BLaER1 treated with 17β-estradiol and CSF1 and Interleukin-3, amounts not matched to agents 10 nM and 100 nM (cell line): ENCODE measurements around the gene FGG.
"Not testable (repeated sequence)": the region's sequence is repeated elsewhere in the genome, so short reads cannot be mapped to it uniquely, and the experiment has no call there.

Source experiments
- H3K27ac ChIP-seq, 11 experiments: shearing (Covaris generic); formaldehyde crosslinking; 2 replicates each; pipeline ENCODE4 v1.8.1; 2022
- H3K27me3 ChIP-seq, 11 experiments: shearing (Covaris generic); formaldehyde crosslinking; 2 replicates each; pipeline ENCODE4 v1.8.1; 2022
- H3K36me3 ChIP-seq, 11 experiments: shearing (Covaris generic); formaldehyde crosslinking; 2 replicates each; pipeline ENCODE4 v1.8.1; 2022
- H3K4me1 ChIP-seq, 10 experiments: shearing (Covaris generic); formaldehyde crosslinking; 2 replicates each; pipeline ENCODE4 v1.8.1; 2022
- H3K4me2 ChIP-seq, 11 experiments: shearing (Covaris generic); formaldehyde crosslinking; 2 replicates each; pipeline ENCODE4 v1.8.1; 2022
- H3K4me3 ChIP-seq, 10 experiments: shearing (Covaris generic); formaldehyde crosslinking; 2 replicates each; pipeline ENCODE4 v1.8.1; 2022
- H3K9ac ChIP-seq, 11 experiments: shearing (Covaris generic); formaldehyde crosslinking; 2 replicates each; pipeline ENCODE4 v1.8.1; 2022
- H3K9me3 ChIP-seq, 11 experiments: shearing (Covaris generic); formaldehyde crosslinking; replicated peaks in 1 of 11; 2 replicates each; pipeline ENCODE4 v1.8.1; 2022
- H4K20me1 ChIP-seq, 11 experiments: shearing (Covaris generic); formaldehyde crosslinking; 2 replicates each; pipeline ENCODE4 v1.8.1; 2022
- Cebpa-rat ChIP-seq, 11 experiments: shearing (Covaris generic); IDR thresholded peaks; 2 replicates each; pipeline ENCODE4 v1.8.1; 2022

FGG gene

GRCh38 chr4:154603033-154603943, 9.2 kb downstream of the FGG start:
- H3K4me3 ChIP-seq = no peak overlapping the region
- no peaks in the 10 kb centered on the region for H3K27me3 ChIP-seq
- H3K4me2 ChIP-seq = no peak overlapping the region
- no peaks in the 10 kb centered on the region for H3K9me3 ChIP-seq
- no peak for TF ChIP-seq Cebpa-rat (IDR thresholded peaks at IDR 0.05)
- no peaks in the 10 kb centered on the region for H4K20me1 ChIP-seq
- no peak overlapping the region for H3K27ac ChIP-seq
- H3K9ac ChIP-seq = no peak overlapping the region
- no peaks in the 10 kb centered on the region for H3K4me1 ChIP-seq
- no peaks in the 10 kb centered on the region for H3K36me3 ChIP-seq

GRCh38 chr4:154602404-154603020, 9.9 kb downstream of the FGG start:
- TF ChIP-seq Cebpa-rat (IDR thresholded peaks at IDR 0.05) = no peak
- no peak overlapping the region for H3K9ac ChIP-seq
- H3K36me3 ChIP-seq = no peaks in the 10 kb centered on the region
- H3K27me3 ChIP-seq = no peaks in the 10 kb centered on the region
- H3K9me3 ChIP-seq = no peaks in the 10 kb centered on the region
- no peaks in the 10 kb centered on the region for H4K20me1 ChIP-seq
- H3K4me3 ChIP-seq = no peak overlapping the region
- H3K27ac ChIP-seq = no peak overlapping the region
- no peak overlapping the region for H3K4me2 ChIP-seq
- no peaks in the 10 kb centered on the region for H3K4me1 ChIP-seq

GRCh38 chr4:154597798-154598774, 14.4 kb downstream of the FGG start:
- no peak for TF ChIP-seq Cebpa-rat (IDR thresholded peaks at IDR 0.05)
- no peaks in the 10 kb centered on the region for H3K4me1 ChIP-seq

GRCh38 chr4:154597281-154597680, 15.2 kb downstream of the FGG start:
- H3K9ac ChIP-seq, H3K4me3 ChIP-seq, H3K36me3 ChIP-seq, H3K9me3 ChIP-seq, H3K27ac ChIP-seq, H3K4me2 ChIP-seq, H3K4me1 ChIP-seq, H3K27me3 ChIP-seq, H4K20me1 ChIP-seq: not testable (repeated sequence)

More at GRCh38 chr4:154597798-154598774, 14.4 kb downstream of the FGG start:
- no peaks in the 10 kb centered on the region for H3K9me3 ChIP-seq
- H3K27ac ChIP-seq = no peak overlapping the region
- H4K20me1 ChIP-seq = no peaks in the 10 kb centered on the region
- no peak overlapping the region for H3K4me3 ChIP-seq
- H3K36me3 ChIP-seq = no peaks in the 10 kb centered on the region
- no peak overlapping the region for H3K4me2 ChIP-seq
- no peaks in the 10 kb centered on the region for H3K27me3 ChIP-seq
- no peak overlapping the region for H3K9ac ChIP-seq

GRCh38 chr4:154595807-154596206, 16.6 kb downstream of the FGG start:
- H4K20me1 ChIP-seq = no peaks in the 10 kb centered on the region
- H3K9ac ChIP-seq = no peak overlapping the region
- H3K27me3 ChIP-seq = no peaks in the 10 kb centered on the region
- H3K4me2 ChIP-seq = no peak overlapping the region
- H3K9me3 ChIP-seq = no peaks in the 10 kb centered on the region
- no peak overlapping the region for H3K27ac ChIP-seq
- no peak for TF ChIP-seq Cebpa-rat (IDR thresholded peaks at IDR 0.05)
- no peak overlapping the region for H3K4me3 ChIP-seq
- H3K36me3 ChIP-seq = no peaks in the 10 kb centered on the region
- no peaks in the 10 kb centered on the region for H3K4me1 ChIP-seq

GRCh38 chr4:154594343-154594742, 18.1 kb downstream of the FGG start:
- not testable (repeated sequence) for H3K4me1 ChIP-seq

GRCh38 chr4:154593868-154594267, 18.6 kb downstream of the FGG start:
- Histone ChIP-seq H3K27ac (no peak overlapping the region), H3K4me3 (no peak overlapping the region), H3K4me1 (no peaks in the 10 kb centered on the region), H4K20me1 (no peaks in the 10 kb centered on the region), H3K9me3 (no peaks in the 10 kb centered on the region), H3K4me2 (no peak overlapping the region), H3K27me3 (no peaks in the 10 kb centered on the region), H3K9ac (no peak overlapping the region), H3K36me3 (no peaks in the 10 kb centered on the region)
- no peak for TF ChIP-seq Cebpa-rat (IDR thresholded peaks at IDR 0.05)

More at GRCh38 chr4:154594343-154594742, 18.1 kb downstream of the FGG start:
- H3K36me3 ChIP-seq, H3K27me3 ChIP-seq, H3K4me2 ChIP-seq, H4K20me1 ChIP-seq, H3K4me3 ChIP-seq, H3K27ac ChIP-seq, H3K9me3 ChIP-seq, H3K9ac ChIP-seq: not testable (repeated sequence)

GRCh38 chr4:154591890-154592289, 20.6 kb downstream of the FGG start:
- H3K4me3 ChIP-seq = no peak overlapping the region
- no peak for TF ChIP-seq Cebpa-rat (IDR thresholded peaks at IDR 0.05)
- H3K27ac ChIP-seq = no peak overlapping the region
- H3K9ac ChIP-seq = no peak overlapping the region
- no peaks in the 10 kb centered on the region for H3K27me3 ChIP-seq
- H3K36me3 ChIP-seq = no peaks in the 10 kb centered on the region
- no peaks in the 10 kb centered on the region for H3K9me3 ChIP-seq
- H4K20me1 ChIP-seq = no peaks in the 10 kb centered on the region
- no peak overlapping the region for H3K4me2 ChIP-seq
- no peaks in the 10 kb centered on the region for H3K4me1 ChIP-seq

GRCh38 chr4:154590329-154591006, 22.0 kb downstream of the FGG start, which contains the start of gene FGA:
TSS of gene FGA (minus strand) at chr4:154590742. CDS start at chr4:154590687, 55 bp downstream.
- Histone ChIP-seq H3K9ac (no peak within 1 kb of the TSS), H3K4me2 (no peak within 1 kb of the TSS), H4K20me1 (no peaks in the 10 kb centered on the region), H3K36me3 (no peaks in the 10 kb centered on the region), H3K27ac (no peak within 1 kb of the TSS), H3K27me3 (no peaks in the 10 kb centered on the region), H3K4me1 (no peaks in the 10 kb centered on the region), H3K4me3 (no peak within 1 kb of the TSS), H3K9me3 (no peaks in the 10 kb centered on the region)
- no peak for TF ChIP-seq Cebpa-rat (IDR thresholded peaks at IDR 0.05)
